Endodermal cell (in vitro differentiated cells): ENCODE data around the gene SFMBT2. TPM values are rescaled to one million over a fixed set of nuclear protein-coding genes. Genes with fewer than 3 reads are reported as not detected.

ENCODE experiments used
- DNase-seq: peaks from one replicate; pipeline ENCODE4 v3.0.0-alpha.2; 2017
- H3K27ac ChIP-seq: 2 replicates; pipeline ENCODE4 v1.5.1; 2013; ENCODE audit warnings: mild to moderate bottlenecking, low read depth, low read length, moderate library complexity
- H3K27me3 ChIP-seq: 2 replicates; pipeline ENCODE4 v1.6.1; 2013; ENCODE audit warnings: mild to moderate bottlenecking, low read length, moderate library complexity; ENCODE audit not compliant: insufficient read depth, control insufficient read depth, poor library complexity, severe bottlenecking
- H3K36me3 ChIP-seq: 2 replicates; pipeline ENCODE4 v1.7.0; 2013; ENCODE audit warnings: mild to moderate bottlenecking, low read length, moderate library complexity; ENCODE audit not compliant: control insufficient read depth, insufficient read depth
- H3K4me1 ChIP-seq: one replicate; pipeline ENCODE4 v1.7.0; 2013; ENCODE audit warnings: low read length; ENCODE audit not compliant: control insufficient read depth, insufficient read depth
- H3K4me3 ChIP-seq: 2 replicates; pipeline ENCODE4 v1.5.1; 2013; ENCODE audit warnings: mild to moderate bottlenecking, low read length, moderate library complexity
- H3K9ac ChIP-seq: 2 replicates; pipeline ENCODE4 v1.6.1; 2013; ENCODE audit warnings: mild to moderate bottlenecking, low read length, moderate library complexity; ENCODE audit not compliant: poor library complexity, severe bottlenecking; ENCODE audit errors: extremely low read depth
- H3K9me3 ChIP-seq: 2 replicates; pipeline ENCODE4 v1.6.1; 2013; ENCODE audit warnings: mild to moderate bottlenecking, low read length, moderate library complexity; ENCODE audit not compliant: control insufficient read depth
- H3K27ac Mint-ChIP-seq: 2 replicates; pipeline ENCODE4 v1.8.0; 2020; ENCODE audit warnings: mixed read lengths
- H3K27me3 Mint-ChIP-seq: 2 replicates; pipeline ENCODE4 v1.8.0; 2021; ENCODE audit warnings: mild to moderate bottlenecking, mixed read lengths; ENCODE audit not compliant: insufficient read depth
- H3K36me3 Mint-ChIP-seq: 2 replicates; pipeline ENCODE4 v1.8.0; 2020; ENCODE audit warnings: low read depth, mixed read lengths
- H3K4me1 Mint-ChIP-seq: 2 replicates; pipeline ENCODE4 v1.8.0; 2020; ENCODE audit warnings: mixed read lengths
- H3K4me3 Mint-ChIP-seq: 2 replicates; pipeline ENCODE4 v1.8.0; 2020; ENCODE audit warnings: mild to moderate bottlenecking, moderate library complexity, mixed read lengths
- H3K9me3 Mint-ChIP-seq: 2 replicates; pipeline ENCODE4 v1.8.0; 2020; ENCODE audit warnings: mild to moderate bottlenecking, mixed read lengths
- WGBS, 2 experiments: methylation state at CpG; one replicate each; pipeline versions ENCODE4 v1.1.5 to v1.1.7; 2013; ENCODE audit warnings: missing lambda C conversion rate in 2 of 2, mixed read lengths in 1 of 2; ENCODE audit not compliant: insufficient coverage in 1 of 2, insufficient read length in 1 of 2; 5-methylcytosine and 5-hydroxymethylcytosine counted together
- total RNA-seq, 2 donors: library from RNA; stranded (reverse); fragmentation: NEBNext Ultra II Directional in 1 of 2; extraction: Animal tissue kit (Norgen Biotek cat#: 25700) in 1 of 2; gene quantifications; 2 replicates in 1 of 2; 3 replicates in 1 of 2; pipeline ENCODE4 v1.2.1, GENCODE V29; 2021
- TF ChIP-seq, protein P1 (sequence below): fragments of 200-600 bp; sonication (generic); conservative IDR thresholded peaks from 2 replicates; pipeline ENCODE4 v1.5.0; 2021; ENCODE audit warnings: antibody characterized with exemption, mild to moderate bottlenecking

SFMBT2 gene
- total RNA-seq, 2 donors from 2014 or later: 3.9 to 5.3 TPM

DNA sequence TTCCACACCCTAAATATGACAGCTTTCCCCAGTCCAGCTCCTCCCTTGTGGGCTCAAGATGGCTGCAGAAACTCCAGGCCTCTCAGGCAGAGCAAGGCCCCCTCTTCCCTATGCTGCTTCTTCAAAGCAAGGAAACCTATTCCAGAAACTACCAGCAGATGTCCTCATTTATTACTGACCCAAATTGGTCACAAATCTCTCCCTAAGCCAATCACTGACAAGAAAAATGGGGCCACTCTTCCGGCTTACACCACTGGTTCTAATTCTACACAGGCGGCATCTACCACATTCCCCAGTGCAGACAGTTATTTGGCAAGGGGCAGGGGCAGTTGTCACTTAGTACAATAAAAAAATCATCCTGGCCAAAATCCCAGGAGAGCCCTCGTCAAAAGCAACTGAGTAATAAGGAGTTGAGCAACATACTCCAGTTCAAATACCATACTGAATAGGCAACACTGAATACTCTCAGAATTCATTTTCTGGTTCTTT lies 150.4 kb downstream of the SFMBT2 start:
- Mint-ChIP-seq H3K4me1 (peaks cover 13% of the 10 kb centered on the region), H3K27me3 (no peaks in the 10 kb centered on the region), H3K36me3 (no peaks in the 10 kb centered on the region), H3K4me3 (no peak overlapping the region), H3K27ac (no peak overlapping the region), H3K9me3 (no peaks in the 10 kb centered on the region)
- H3K27me3 ChIP-seq: no peaks in the 10 kb centered on the region
- H3K9ac ChIP-seq: no peak overlapping the region
- no peak overlapping the region for H3K4me3 ChIP-seq
- H3K9me3 ChIP-seq: no peaks in the 10 kb centered on the region
- WGBS, 2 experiments: 40 to 69% methylated on average over 1 to 3 of the region's 3 CpGs
- peaks cover 5% of the 10 kb centered on the region for H3K4me1 ChIP-seq
- TF ChIP-seq, protein P1, sequence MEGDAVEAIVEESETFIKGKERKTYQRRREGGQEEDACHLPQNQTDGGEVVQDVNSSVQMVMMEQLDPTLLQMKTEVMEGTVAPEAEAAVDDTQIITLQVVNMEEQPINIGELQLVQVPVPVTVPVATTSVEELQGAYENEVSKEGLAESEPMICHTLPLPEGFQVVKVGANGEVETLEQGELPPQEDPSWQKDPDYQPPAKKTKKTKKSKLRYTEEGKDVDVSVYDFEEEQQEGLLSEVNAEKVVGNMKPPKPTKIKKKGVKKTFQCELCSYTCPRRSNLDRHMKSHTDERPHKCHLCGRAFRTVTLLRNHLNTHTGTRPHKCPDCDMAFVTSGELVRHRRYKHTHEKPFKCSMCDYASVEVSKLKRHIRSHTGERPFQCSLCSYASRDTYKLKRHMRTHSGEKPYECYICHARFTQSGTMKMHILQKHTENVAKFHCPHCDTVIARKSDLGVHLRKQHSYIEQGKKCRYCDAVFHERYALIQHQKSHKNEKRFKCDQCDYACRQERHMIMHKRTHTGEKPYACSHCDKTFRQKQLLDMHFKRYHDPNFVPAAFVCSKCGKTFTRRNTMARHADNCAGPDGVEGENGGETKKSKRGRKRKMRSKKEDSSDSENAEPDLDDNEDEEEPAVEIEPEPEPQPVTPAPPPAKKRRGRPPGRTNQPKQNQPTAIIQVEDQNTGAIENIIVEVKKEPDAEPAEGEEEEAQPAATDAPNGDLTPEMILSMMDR: peak; percentile 78
- peak; percentile 63 for DNase-seq
- no peak overlapping the region for H3K27ac ChIP-seq
- H3K36me3 ChIP-seq: no peaks in the 10 kb centered on the region

DNA sequence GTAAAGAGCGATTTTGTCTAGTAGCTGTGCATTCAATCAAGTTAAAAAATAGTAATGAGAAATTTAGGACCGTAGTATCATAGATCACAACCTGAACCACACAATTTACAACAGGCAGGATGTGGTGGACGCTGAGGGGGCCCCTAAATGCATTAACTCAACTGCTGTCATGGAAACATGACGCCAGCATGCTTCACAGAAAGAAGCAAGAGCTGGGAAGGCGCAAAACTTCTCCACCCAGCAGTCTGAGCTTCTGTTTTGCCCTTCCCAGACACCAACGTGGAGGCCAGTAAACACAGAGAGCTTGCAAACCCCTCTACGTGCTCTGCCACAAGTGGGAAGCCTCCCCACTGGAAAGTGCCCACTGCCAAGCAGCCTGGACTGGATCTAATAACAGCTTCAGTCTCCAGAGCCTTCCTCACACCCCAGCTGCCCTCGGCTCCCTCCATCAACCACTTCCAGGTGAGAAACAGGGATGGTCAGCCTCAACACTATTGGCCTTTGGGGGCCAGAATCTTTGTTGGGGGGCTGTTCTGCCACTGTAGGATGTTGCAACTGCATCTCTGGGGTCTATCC lies 151.8 kb downstream of the SFMBT2 start:
- H3K27me3 Mint-ChIP-seq: no peaks in the 10 kb centered on the region
- no peak overlapping the region for H3K4me3 ChIP-seq
- H3K27ac ChIP-seq: no peak overlapping the region
- peaks cover 7% of the 10 kb centered on the region for H3K4me1 Mint-ChIP-seq
- no peak overlapping the region for H3K27ac Mint-ChIP-seq
- H3K27me3 ChIP-seq: no peaks in the 10 kb centered on the region
- TF ChIP-seq, protein P1: no peak
- no peaks in the 10 kb centered on the region for H3K36me3 ChIP-seq
- no peak overlapping the region for H3K9ac ChIP-seq
- H3K9me3 Mint-ChIP-seq: no peaks in the 10 kb centered on the region
- no peak for DNase-seq
- no peaks in the 10 kb centered on the region for H3K36me3 Mint-ChIP-seq
- H3K9me3 ChIP-seq: no peaks in the 10 kb centered on the region
- peaks cover under 1% of the 10 kb centered on the region for H3K4me1 ChIP-seq
- no peak overlapping the region for H3K4me3 Mint-ChIP-seq
- WGBS, 2 experiments: 71 to 84% methylated on average over 5 to 7 of the region's 8 CpGs

DNA sequence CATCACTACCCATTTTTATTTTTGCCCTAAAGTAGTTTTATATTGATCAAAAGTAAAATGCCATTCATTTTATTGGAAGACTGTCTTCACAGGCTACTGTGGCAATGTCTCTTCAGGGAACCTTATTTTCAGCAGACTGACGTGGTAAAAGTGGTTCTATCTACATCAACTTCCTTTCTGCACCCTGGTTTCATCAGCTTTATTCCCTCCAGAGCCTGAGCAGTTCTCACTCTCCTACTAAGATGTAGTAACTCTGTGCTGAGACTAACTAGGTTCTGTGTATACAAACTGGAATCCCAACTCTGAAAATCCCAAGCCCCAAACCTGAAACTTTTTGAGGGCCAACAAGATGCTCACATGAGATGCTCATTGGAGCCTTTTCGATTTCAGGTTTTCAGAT lies 155.3 kb downstream of the SFMBT2 start:
- H3K27me3 ChIP-seq: no peaks in the 10 kb centered on the region
- Mint-ChIP-seq H3K27me3 (no peaks in the 10 kb centered on the region), H3K36me3 (no peaks in the 10 kb centered on the region), H3K4me1 (peaks cover 1% of the 10 kb centered on the region), H3K27ac (no peak overlapping the region), H3K4me3 (no peak overlapping the region), H3K9me3 (no peaks in the 10 kb centered on the region)
- no peaks in the 10 kb centered on the region for H3K9me3 ChIP-seq
- TF ChIP-seq, protein P1: no peak
- no peaks in the 10 kb centered on the region for H3K36me3 ChIP-seq
- H3K27ac ChIP-seq: no peak overlapping the region
- 85 to 93% methylated on average over 2 of the region's 2 CpGs for WGBS, 2 experiments
- H3K4me3 ChIP-seq: no peak overlapping the region
- H3K4me1 ChIP-seq: no peaks in the 10 kb centered on the region
- no peak overlapping the region for H3K9ac ChIP-seq
- no peak for DNase-seq
